ENCODE results near the gene PICALM. TPM values are rescaled to one million over a fixed set of nuclear protein-coding genes. Genes with fewer than 3 reads are reported as not detected.

Gene PICALM
- total RNA-seq, 1 donor from 2014 or later = 137 TPM

- Mint-ChIP-seq H3K4me3 (no peak overlapping the region), H3K27ac (no peak overlapping the region), H3K36me3 (no peaks in the 10 kb centered on the region), H3K4me1 (ENCODE audit: unreplicated experiment) (peaks cover 11% of the 10 kb centered on the region), H3K27me3 (no peaks in the 10 kb centered on the region), H3K9me3 (peaks cover 4% of the 10 kb centered on the region)
- TF ChIP-seq, protein P1, sequence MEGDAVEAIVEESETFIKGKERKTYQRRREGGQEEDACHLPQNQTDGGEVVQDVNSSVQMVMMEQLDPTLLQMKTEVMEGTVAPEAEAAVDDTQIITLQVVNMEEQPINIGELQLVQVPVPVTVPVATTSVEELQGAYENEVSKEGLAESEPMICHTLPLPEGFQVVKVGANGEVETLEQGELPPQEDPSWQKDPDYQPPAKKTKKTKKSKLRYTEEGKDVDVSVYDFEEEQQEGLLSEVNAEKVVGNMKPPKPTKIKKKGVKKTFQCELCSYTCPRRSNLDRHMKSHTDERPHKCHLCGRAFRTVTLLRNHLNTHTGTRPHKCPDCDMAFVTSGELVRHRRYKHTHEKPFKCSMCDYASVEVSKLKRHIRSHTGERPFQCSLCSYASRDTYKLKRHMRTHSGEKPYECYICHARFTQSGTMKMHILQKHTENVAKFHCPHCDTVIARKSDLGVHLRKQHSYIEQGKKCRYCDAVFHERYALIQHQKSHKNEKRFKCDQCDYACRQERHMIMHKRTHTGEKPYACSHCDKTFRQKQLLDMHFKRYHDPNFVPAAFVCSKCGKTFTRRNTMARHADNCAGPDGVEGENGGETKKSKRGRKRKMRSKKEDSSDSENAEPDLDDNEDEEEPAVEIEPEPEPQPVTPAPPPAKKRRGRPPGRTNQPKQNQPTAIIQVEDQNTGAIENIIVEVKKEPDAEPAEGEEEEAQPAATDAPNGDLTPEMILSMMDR (conservative IDR thresholded peaks at IDR 0.05) = no peak
- DNase-seq (ENCODE audit: extremely low spot score, unreplicated experiment) = no peak
Observed at GRCh38 chr11:85918910-85919794, 149.7 kb downstream of the PICALM start.

DNA sequence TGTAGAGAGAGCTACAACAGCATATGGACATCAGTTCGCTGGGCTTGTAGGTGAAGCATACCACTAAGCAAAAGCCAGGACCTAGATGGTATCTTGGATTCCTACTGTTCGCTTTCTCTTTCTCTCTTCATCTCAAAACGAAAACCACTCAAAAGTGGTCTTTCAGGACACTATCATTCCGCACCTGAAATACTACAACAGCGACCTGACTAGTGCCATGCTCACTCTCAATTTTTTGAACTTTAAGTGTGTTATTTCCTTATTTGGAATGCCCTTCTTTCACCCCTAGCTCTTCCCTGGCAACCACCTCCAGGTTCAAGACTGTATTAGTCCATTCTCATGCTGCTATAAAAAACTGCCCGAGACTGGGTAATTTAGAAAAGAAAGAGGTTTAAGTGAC lies 154.5 kb downstream of the PICALM start:
- H3K27ac Mint-ChIP-seq = no peak overlapping the region
- peaks cover 7% of the 10 kb centered on the region for H3K4me1 Mint-ChIP-seq (ENCODE audit: unreplicated experiment)
- no peak for DNase-seq (ENCODE audit: extremely low spot score, unreplicated experiment)
- TF ChIP-seq, protein P1 (conservative IDR thresholded peaks at IDR 0.05) = no peak
- H3K9me3 Mint-ChIP-seq = peaks cover 4% of the 10 kb centered on the region
- H3K36me3 Mint-ChIP-seq = no peaks in the 10 kb centered on the region
- no peaks in the 10 kb centered on the region for H3K27me3 Mint-ChIP-seq
- H3K4me3 Mint-ChIP-seq = no peak overlapping the region

DNA sequence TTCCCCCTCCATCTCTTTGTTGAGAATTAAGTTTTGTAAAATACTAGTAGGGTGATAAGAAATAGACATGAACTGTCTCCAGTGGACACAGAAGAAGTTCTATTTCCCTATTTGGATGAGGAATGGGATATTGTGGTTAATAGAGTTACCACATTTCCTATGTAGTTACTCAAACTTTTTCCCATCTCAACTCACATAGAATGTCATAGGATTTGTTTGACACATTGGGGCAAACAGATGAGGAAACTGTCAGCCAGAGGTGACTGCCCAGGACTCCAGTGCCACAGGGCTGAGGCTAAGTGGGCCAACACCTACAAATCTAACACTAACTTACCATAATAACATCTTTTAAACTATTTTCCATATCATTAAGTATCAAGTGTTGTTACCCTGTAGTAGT lies 155.4 kb downstream of the PICALM start:
- TF ChIP-seq, protein P1 (conservative IDR thresholded peaks at IDR 0.05) = no peak
- DNase-seq (ENCODE audit: extremely low spot score, unreplicated experiment) = no peak
- Mint-ChIP-seq H3K36me3 (no peaks in the 10 kb centered on the region), H3K4me1 (ENCODE audit: unreplicated experiment) (no peaks in the 10 kb centered on the region), H3K27me3 (no peaks in the 10 kb centered on the region), H3K27ac (no peak overlapping the region), H3K4me3 (no peak overlapping the region), H3K9me3 (peaks cover 4% of the 10 kb centered on the region)

DNA sequence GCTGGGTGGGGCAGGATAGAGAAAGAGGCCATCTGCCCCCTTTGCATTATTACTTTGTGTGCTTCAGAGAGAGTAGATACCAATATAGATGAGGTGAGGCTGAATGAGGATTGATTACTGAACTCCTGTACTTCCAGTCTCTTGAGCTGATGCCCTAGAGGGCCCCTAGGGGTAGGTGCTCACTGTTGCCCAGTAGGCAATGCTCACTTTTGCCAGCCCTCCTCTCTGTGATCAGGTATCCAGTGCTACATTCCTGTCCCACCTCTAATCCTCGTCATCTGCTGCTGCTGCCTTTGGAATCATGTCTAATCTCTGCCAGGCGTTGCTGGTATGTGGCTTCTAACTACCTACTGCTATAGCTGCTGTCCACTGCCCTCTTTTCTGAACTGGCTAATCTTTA lies 156.5 kb downstream of the PICALM start:
- no peaks in the 10 kb centered on the region for H3K4me1 Mint-ChIP-seq (ENCODE audit: unreplicated experiment)
- TF ChIP-seq, protein P1 (conservative IDR thresholded peaks at IDR 0.05) = no peak
- H3K27me3 Mint-ChIP-seq = no peaks in the 10 kb centered on the region
- no peak overlapping the region for H3K27ac Mint-ChIP-seq
- no peaks in the 10 kb centered on the region for H3K36me3 Mint-ChIP-seq
- no peak overlapping the region for H3K4me3 Mint-ChIP-seq
- no peak for DNase-seq (ENCODE audit: extremely low spot score, unreplicated experiment)
- peaks cover 4% of the 10 kb centered on the region for H3K9me3 Mint-ChIP-seq

Other genes starting within 250 kb of the PICALM start
- not detected in 2 replicates for gene CCDC83, start 213.7 kb downstream of the PICALM start, total RNA-seq (ENCODE audit: low replicate concordance)
- 35.3 and 44.7 TPM in 2 replicates for gene EED, start 175.7 kb upstream of the PICALM start, total RNA-seq (ENCODE audit: low replicate concordance)
- gene HIKESHI, start 233.2 kb upstream of the PICALM start, total RNA-seq (ENCODE audit: low replicate concordance) = 29.9 and 40.4 TPM in 2 replicates

Data from type B pancreatic cell (in vitro differentiated cells).